GM19238 (cell line): Measurements from ENCODE around the gene SEMA3E.
"Not testable (repeated sequence)": the region's sequence is repeated elsewhere in the genome, so short reads cannot be mapped to it uniquely, and the experiment has no call there.

ENCODE experiments used
- DNase-seq: peaks from one replicate; pipeline ENCODE4 v3.0.0; 2011; ENCODE audit warnings: low spot score; ENCODE audit not compliant: insufficient read length

SEMA3E gene

GRCh38 chr7:83559887-83560286 lies 89.1 kb downstream of the SEMA3E start:
- no peak for DNase-seq

- not testable (repeated sequence) for DNase-seq
These were observed 96.4 kb downstream of the SEMA3E start for GRCh38 chr7:83552556-83552955.

DNA sequence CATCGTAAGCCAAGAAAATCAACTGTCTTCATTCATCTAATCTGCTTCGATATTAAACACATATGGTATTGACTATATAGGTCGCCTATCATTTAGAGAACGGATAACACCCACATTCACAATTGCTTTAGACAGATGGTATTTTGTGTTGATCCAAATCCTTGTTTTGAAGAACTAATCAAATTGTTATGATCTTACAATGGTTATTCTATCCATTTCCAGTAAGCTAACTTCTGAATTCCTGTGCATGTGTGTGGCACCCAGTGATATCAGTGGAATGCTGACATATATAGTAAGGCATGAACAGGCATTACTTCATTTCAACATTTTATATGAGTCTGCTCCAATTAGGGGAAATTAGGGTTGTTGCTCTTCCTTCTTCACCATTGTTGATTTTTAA lies 98.8 kb downstream of the SEMA3E start:
- DNase-seq: no peak

DNA sequence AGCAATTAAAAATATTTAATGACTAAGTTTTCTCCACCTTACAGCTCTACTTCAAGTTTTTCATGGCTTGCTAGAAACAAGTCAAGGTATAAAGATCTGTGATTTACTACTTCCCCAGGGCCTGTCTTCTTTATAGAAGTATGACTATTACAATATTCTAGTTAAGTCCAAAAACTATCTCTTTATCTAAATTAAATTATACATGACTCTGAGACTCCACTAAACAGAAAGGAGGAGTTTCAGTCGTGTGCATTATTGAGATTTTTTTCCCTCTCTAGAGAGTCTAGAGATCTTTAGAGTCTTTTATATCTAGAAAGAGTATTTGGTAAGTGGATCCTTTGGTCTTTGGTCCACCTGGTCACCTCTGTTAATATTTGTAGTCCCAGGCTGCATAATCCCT lies 100.7 kb downstream of the SEMA3E start:
- DNase-seq: no peak

- DNase-seq: no peak
These were observed 101.4 kb downstream of the SEMA3E start for GRCh38 chr7:83547526-83547925.

DNA sequence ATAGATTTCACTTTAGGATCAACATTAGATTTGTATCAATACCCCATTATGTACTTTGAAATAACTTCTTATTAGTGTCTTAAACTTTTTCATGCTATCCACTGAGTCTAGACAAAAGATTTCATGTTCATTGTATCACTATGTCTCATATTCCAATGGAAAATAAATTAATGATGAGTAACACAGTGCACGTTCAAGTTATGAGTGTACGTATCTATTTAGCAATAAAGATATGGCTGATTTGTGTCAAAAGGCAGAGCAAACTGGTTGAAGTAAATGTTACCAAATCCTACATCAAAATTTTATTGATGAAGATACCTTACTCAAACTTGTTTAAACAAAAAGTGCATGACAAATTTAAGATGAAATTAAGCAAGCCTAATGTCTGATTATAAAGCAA lies 102.4 kb downstream of the SEMA3E start:
- DNase-seq: no peak

GRCh38 chr7:83541187-83541960 lies 107.6 kb downstream of the SEMA3E start:
- no peak for DNase-seq

GRCh38 chr7:83534488-83534887 lies 114.5 kb downstream of the SEMA3E start:
- no peak for DNase-seq

GRCh38 chr7:83532219-83532618 lies 116.7 kb downstream of the SEMA3E start:
- no peak for DNase-seq

DNA sequence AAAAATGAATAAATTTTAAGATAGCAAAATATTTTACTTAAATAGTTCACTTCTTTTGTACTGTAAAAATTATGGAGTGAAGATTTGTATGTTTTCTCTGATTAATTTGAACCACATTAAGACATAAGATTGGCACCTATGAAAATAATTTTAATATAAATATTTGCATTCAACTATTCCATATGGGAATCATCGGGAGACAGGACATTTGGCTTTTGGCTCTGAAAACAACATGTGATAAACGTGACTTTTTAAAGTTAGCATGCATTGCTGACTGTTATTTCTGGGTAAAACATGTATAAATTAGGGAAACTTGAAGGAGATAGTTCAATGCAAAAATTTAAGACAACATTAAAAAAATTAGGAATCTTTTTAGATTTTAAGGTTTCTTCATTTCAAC lies 117.2 kb downstream of the SEMA3E start:
- DNase-seq: no peak

GRCh38 chr7:83528925-83529423 lies 120.0 kb downstream of the SEMA3E start:
- no peak for DNase-seq

DNA sequence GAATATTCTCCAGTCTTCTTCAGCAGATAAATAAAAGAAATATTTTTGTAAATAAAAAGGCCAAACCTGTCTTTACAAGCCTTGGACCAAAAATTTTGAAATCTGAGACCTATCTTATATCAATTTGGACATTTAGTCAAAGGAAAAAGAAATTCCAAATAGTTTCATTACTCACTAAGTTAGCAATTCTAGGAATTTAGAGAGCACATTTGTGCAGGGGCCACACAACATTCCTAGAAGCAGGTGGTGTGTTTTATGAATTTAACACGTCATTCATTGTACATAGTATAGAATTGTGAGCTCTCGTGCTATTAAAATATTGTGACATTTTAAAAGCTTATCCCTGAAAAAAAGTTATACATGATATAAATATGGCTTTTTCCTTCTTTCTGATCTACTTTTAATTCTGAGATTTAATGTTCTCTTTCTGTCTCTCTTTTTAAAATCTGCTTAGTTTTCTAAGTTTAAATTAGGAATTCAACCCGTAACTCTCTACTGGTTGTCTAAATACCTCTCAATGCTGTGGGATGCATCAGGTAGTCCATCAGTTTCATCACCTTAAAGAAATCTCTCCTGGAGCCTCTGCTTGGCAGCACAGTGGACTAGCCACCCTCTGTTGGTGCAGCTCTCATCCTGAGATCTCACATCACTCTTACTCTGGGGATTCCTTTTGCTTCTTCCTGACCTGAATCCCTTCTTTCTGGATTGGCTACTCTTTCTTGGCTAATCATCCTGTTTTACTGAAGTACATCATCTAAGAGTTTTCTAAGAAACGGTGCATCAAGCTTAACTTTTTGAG lies 124.5 kb downstream of the SEMA3E start:
- DNase-seq: no peak

- DNase-seq: no peak
These were observed 128.2 kb downstream of the SEMA3E start for GRCh38 chr7:83520726-83521125.

GRCh38 chr7:83519240-83519639 lies 129.7 kb downstream of the SEMA3E start:
- no peak for DNase-seq

DNA sequence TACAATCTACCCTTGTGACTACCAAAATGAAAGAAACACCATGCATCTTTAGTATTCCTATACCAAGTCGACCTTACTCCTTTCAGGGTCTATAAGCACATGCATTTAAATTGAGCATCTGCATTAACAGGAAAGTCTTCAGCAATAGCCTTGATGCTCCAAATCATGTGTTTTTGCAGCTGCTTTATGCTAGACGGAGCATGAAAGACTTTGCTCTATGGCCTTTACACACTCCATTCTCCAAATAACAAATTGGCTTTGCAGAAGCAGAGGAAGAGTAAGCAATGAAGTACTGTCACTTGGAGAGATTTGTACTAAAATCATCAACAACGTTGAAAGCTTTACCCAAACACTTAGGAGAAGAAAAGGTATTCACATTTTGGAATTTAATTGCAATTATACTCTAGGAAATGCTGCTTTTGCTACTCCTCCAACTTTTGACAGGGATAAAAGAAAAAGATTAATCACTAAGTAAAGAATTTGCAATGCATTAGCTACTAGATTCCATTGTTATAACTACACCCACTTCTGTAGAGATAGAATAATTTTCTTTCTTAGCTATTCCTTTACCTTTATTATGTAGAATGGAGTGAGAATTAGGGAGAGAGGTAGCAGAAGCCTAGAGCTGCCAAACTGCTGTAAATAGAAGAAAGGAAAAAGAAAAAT lies 131.8 kb downstream of the SEMA3E start:
- DNase-seq: no peak

- no peak for DNase-seq
These were observed 134.0 kb downstream of the SEMA3E start for GRCh38 chr7:83514977-83515376.

DNA sequence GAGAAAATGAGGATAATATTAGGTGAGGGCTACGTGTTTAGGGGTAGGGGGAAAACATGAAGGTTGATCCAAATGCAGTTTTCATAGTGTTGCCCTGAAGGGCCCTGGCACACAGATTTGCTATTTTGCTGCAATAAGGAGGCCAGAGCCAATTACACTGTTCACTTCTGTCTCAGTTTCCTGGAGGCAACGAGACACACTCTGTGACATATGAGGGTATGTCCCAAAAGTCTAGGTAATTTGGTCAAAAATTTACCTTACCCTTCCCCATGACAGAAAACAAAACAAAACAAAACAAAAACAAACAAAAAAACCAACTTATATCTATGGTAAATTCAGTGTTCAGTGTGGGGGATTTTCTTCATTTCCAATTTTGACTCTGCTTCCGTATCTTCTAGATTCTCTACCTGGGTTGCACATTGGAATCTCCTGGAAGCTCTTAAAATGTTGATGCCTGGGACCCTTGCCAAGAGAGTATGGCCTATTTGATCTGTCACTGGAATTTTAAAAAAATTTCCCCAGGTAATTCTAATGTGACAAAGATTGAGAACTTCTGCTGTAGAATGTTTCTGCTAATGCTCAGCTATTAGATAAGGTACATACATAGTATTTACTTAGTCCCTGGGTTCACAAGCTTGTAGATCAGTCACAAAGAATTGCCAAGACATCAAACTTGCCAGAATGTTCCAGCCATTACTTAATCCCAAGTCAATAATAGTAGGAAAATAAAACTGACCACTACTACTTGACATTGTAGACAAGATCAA lies 139.5 kb downstream of the SEMA3E start:
- no peak for DNase-seq

GRCh38 chr7:83504330-83504729 lies 144.6 kb downstream of the SEMA3E start:
- DNase-seq: no peak

DNA sequence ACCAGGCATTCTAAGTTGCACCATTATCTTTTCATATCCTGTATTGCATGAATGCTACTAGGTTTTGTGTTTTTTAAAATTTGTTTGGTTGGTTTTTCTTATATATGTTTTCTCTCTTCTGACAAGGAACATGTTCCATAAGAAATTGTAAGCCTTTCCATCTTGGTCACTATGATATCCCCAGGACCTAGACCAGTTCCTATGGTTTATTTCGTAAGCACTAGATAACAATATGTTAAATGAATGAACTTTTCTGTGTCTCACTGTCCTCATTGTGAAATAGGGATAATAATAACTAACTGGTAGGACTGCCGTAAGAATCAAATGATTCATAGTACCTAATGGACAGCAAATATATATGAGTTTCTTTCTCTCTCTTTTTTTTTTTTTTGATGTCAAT lies 146.3 kb downstream of the SEMA3E start:
- no peak for DNase-seq

- no peak for DNase-seq
These were observed 154.3 kb downstream of the SEMA3E start for GRCh38 chr7:83494683-83495082.

GRCh38 chr7:83492802-83493201 lies 156.1 kb downstream of the SEMA3E start:
- no peak for DNase-seq
